IPS-18c (cell line): ENCODE measurements around the gene FRMPD1.

Source experiments
- H3K4me3 ChIP-seq: 2 replicates; pipeline ENCODE4 v1.7.0; 2013; ENCODE audit warnings: low read depth, mild to moderate bottlenecking, low read length, moderate library complexity; ENCODE audit not compliant: insufficient read depth
- H3K9me3 ChIP-seq: one replicate; pipeline ENCODE4 v1.6.1; 2013; ENCODE audit warnings: mild to moderate bottlenecking, low read length, moderate library complexity; ENCODE audit not compliant: control insufficient read depth, insufficient read depth

Gene FRMPD1

GRCh38 chr9:37700131-37700530 is 49.4 kb downstream of the FRMPD1 start:
- Histone ChIP-seq H3K4me3 (no peak overlapping the region), H3K9me3 (no peaks in the 10 kb centered on the region)

- H3K4me3 ChIP-seq = no peak overlapping the region
- H3K9me3 ChIP-seq = no peaks in the 10 kb centered on the region
These were observed 50.1 kb downstream of the FRMPD1 start for GRCh38 chr9:37700900-37701299.

GRCh38 chr9:37705787-37706186 is 55.0 kb downstream of the FRMPD1 start:
- Histone ChIP-seq H3K9me3 (no peaks in the 10 kb centered on the region), H3K4me3 (no peak overlapping the region)

GRCh38 chr9:37706290-37706689 is 55.5 kb downstream of the FRMPD1 start:
- no peak overlapping the region for H3K4me3 ChIP-seq
- no peaks in the 10 kb centered on the region for H3K9me3 ChIP-seq

- H3K4me3 ChIP-seq = no peak overlapping the region
These were observed 57.0 kb downstream of the FRMPD1 start for GRCh38 chr9:37707748-37708147.

GRCh38 chr9:37710046-37710445 is 59.3 kb downstream of the FRMPD1 start:
- Histone ChIP-seq H3K9me3 (no peaks in the 10 kb centered on the region), H3K4me3 (no peak overlapping the region)

More at GRCh38 chr9:37707748-37708147, 57.0 kb downstream of the FRMPD1 start:
- H3K9me3 ChIP-seq = no peaks in the 10 kb centered on the region

GRCh38 chr9:37715260-37715659 is 64.5 kb downstream of the FRMPD1 start:
- Histone ChIP-seq H3K9me3 (no peaks in the 10 kb centered on the region), H3K4me3 (no peak overlapping the region)

- H3K4me3 ChIP-seq = no peak overlapping the region
- no peaks in the 10 kb centered on the region for H3K9me3 ChIP-seq
These were observed 65.3 kb downstream of the FRMPD1 start for GRCh38 chr9:37715991-37716505.

- Histone ChIP-seq H3K9me3 (no peaks in the 10 kb centered on the region), H3K4me3 (no peak overlapping the region)
These were observed 68.8 kb downstream of the FRMPD1 start for GRCh38 chr9:37719526-37719925.

- Histone ChIP-seq H3K9me3 (no peaks in the 10 kb centered on the region), H3K4me3 (no peak overlapping the region)
These were observed 76.3 kb downstream of the FRMPD1 start for GRCh38 chr9:37727013-37727412.

GRCh38 chr9:37729499-37729898 is 78.7 kb downstream of the FRMPD1 start:
- Histone ChIP-seq H3K9me3 (no peaks in the 10 kb centered on the region), H3K4me3 (no peak overlapping the region)

- H3K9me3 ChIP-seq = no peaks in the 10 kb centered on the region
- H3K4me3 ChIP-seq = no peak overlapping the region
These were observed 79.5 kb downstream of the FRMPD1 start for GRCh38 chr9:37730256-37730655.

GRCh38 chr9:37730839-37731238 is 80.1 kb downstream of the FRMPD1 start:
- Histone ChIP-seq H3K9me3 (no peaks in the 10 kb centered on the region), H3K4me3 (no peak overlapping the region)

- no peak overlapping the region for H3K4me3 ChIP-seq
- H3K9me3 ChIP-seq = no peaks in the 10 kb centered on the region
These were observed 81.5 kb downstream of the FRMPD1 start for GRCh38 chr9:37732086-37732741.

GRCh38 chr9:37732952-37733351 is 82.2 kb downstream of the FRMPD1 start:
- Histone ChIP-seq H3K9me3 (no peaks in the 10 kb centered on the region), H3K4me3 (no peak overlapping the region)

GRCh38 chr9:37739222-37739621 is 88.5 kb downstream of the FRMPD1 start:
- no peaks in the 10 kb centered on the region for H3K9me3 ChIP-seq
- H3K4me3 ChIP-seq = no peak overlapping the region

GRCh38 chr9:37740128-37740527 is 89.4 kb downstream of the FRMPD1 start:
- H3K4me3 ChIP-seq = no peak overlapping the region
- H3K9me3 ChIP-seq = no peaks in the 10 kb centered on the region

GRCh38 chr9:37740631-37741328 is 90.0 kb downstream of the FRMPD1 start:
- no peaks in the 10 kb centered on the region for H3K9me3 ChIP-seq
- H3K4me3 ChIP-seq = no peak overlapping the region
